Stimulated activated naive CD4-positive, alpha-beta T cell (primary cell): Measurements from ENCODE around the gene ETNK2.
"Not testable (repeated sequence)": the region's sequence is repeated elsewhere in the genome, so short reads cannot be mapped to it uniquely, and the experiment has no call there.

Experiments used
- DNase-seq, 6 experiments: peaks; one replicate each; lab custom pipeline; 2025; lab: John Stamatoyannopoulos, UW

The ETNK2 gene

GRCh38 chr1:204126386-204126785, 25.5 kb downstream of the ETNK2 start:
- DNase-seq: no peak

- DNase-seq: no peak
Measured at GRCh38 chr1:204125759-204126351, 26.0 kb downstream of the ETNK2 start.

GRCh38 chr1:204124639-204125038, 27.2 kb downstream of the ETNK2 start:
- DNase-seq: no peak

GRCh38 chr1:204123376-204123775, 28.5 kb downstream of the ETNK2 start:
- no peak for DNase-seq

GRCh38 chr1:204121840-204122555, 29.8 kb downstream of the ETNK2 start:
- DNase-seq: no peak

GRCh38 chr1:204116539-204116938, 35.3 kb downstream of the ETNK2 start:
- no peak for DNase-seq

DNA sequence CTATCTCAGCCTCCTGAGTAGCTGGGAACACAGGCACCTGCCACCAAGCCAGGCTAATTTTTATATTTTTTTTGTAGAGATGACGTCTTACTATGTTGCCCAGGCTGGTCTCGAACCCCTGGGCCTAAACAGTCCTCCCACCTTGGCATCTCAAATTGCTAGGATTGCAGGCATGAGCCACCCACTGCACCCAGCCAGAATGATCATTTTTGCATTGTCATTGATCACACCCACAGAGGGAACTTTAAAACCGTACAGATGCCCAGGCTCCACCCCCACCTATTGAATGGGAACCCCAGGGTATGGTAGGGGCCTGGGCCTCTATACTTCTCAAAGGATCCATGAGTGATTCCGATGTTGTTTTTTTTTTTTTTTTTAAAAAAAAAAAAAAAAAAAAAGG, 36.7 kb downstream of the ETNK2 start:
- DNase-seq: no peak

DNA sequence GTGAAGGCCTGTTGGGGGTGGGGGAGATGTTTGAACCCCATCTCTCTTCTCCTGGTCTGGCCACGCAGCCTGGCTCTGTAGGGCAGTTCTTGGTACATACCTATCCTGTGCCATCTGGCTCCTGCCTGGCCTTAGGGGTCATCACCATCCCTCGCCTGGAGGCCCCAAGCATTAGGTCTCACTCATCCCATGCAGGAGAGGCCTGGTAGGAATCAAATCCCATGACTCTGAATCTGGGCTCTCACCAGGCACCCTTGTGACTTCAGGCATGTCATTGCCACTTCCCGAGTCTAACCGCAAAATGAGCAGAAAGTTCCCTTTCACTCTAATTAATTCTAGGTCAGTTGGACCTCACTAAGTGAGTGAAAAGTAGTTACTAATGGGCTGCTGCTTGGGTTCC, 37.2 kb downstream of the ETNK2 start:
- no peak for DNase-seq

GRCh38 chr1:204113896-204114295, 37.9 kb downstream of the ETNK2 start:
- no peak for DNase-seq

- DNase-seq: no peak
Measured at GRCh38 chr1:204112876-204113730, 38.7 kb downstream of the ETNK2 start.

DNA sequence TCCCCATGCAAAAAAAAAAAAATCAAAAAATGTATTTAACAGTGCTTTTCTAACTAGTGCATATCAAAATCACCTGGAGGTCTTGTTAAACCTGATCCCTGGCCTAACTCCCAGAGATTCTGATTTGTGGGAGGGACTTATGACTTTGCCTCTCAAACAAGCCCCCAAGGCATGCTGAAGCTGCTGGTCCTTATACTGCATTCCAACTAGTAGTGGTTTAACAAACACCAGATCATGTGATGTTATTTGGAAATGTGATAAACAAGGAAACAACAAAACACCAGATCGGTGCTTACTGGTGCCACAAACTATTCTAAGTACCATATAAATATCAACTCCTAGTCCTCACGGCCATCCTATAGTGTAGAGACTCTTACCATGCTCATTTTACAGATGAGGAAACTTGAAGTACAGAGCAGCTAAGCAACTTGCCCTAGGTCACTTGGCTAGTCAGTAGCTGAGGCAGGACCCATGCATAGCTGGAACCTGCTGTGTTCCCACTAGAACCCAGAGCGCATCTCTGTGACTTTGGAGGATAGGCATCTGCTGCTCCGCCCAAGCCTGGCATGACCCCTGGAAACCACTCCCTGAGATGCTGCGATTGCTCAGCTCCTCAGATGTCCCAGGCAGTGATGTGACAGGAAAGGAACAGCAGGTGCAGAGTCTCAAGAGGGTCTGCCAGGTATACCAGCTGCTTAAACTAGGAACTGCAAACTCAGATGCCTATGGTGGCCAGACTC, 40.8 kb downstream of the ETNK2 start:
- DNase-seq: no peak

DNA sequence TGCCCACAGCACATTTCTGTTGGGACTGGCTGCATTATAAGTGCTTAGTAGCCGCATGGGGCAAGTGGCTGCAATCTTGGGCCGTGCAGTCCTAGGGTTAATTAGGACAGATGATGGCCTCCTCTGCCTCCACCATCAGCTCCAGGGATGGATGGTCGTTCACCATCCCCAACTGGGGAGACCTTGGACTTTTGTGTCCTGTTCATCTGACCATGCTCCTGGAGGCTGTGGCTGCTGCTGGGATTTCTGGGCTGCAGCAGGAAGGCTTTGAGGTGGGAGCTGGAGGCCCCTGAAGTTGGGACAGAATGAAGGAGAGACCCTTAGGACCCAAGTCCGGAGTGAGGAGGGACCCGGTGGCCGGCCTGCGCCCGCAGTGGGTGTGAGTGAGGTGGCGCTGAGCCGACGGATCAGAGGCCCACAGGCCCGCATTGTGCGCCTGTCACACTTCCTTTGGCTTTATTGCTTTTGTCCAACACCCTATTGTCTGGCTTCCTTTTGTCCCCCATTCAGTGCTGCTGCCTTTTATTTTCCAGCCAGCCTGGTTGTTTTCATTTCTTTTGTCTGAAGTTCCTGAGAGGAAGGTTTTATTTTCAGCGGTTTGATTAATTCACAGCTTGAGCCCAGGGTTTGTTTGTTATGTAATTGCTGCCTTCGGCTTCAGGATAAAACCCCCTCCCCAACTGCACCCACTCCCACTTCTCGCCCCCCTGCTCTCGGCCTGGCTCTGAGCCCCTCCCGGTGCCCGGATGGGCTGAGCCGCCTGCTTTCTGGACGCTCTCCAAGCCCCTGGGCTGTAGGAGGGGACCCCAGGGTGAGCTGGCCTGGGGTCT, 43.3 kb downstream of the ETNK2 start:
- no peak for DNase-seq

DNA sequence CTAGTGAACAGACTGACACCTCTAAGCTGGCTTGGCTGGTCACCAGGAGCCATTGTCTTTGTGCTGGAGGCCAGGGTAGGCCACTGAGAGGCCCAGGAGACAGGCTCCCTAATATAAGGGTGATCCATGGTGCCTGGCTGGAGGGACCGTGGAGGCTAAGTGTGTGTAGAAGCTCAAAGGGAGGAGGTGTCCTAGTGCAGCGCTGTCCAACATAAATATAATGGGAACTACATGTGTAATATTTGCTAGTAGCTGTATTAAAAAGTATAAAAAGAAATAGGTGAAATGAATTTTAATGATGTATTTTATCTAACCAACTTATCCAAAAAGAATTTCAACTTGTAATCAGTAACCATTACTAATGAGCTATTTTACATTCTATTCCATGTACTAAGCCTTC, 44.0 kb downstream of the ETNK2 start:
- DNase-seq: no peak

GRCh38 chr1:204106825-204107224, 45.0 kb downstream of the ETNK2 start:
- no peak for DNase-seq

DNA sequence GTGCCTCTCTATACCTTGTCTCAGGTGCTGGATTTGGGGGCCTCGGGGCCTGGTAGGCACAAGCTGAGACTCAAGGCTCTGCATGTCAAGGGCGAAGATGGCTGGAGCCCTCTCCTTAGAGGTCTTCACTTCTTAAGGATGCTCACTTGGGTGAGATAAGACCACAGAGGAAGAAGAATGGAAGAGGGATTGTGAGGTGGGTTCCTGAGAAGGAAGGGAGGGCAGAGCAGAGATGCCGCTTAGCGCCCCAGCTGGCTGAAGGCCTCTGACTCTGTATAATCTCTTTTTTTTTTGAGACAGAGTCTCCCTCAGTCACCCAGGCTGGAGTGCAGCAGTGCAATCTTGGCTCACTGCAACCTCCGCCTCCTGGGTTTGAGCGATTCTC, 46.7 kb downstream of the ETNK2 start:
- no peak for DNase-seq

- DNase-seq: no peak
Measured at GRCh38 chr1:204104331-204105130, 47.3 kb downstream of the ETNK2 start.

- no peak for DNase-seq
Measured at GRCh38 chr1:204103431-204103741, 48.5 kb downstream of the ETNK2 start.

GRCh38 chr1:204102739-204103430, 49.0 kb downstream of the ETNK2 start:
- DNase-seq: no peak

DNA sequence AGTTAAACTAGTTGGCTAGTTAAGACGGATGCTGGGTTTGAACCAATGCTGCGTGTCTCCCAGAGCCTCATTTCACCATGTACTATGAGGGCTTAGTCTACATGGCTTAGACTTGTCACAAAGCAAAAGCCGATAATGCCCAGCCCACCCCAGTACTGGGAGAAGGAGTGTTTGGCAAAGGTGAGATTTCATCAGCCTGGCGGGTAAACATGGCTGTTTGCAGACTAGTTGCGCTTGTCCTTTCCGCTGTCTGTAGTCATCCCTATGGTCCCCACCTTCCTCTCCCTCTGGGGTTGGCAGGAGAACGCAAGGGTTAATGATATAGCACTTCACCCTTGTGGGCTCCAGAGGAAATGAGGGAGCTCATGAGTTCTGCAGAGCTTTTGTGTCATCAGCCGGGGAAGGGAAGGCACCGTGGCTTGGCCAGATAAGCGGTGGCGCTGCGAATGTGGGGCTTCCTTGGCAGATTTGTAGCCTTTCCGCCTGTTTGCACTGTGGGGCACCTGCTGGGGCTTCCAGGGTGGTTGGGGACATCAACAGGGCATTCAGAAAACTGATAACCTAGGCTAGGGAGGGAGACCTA, 49.7 kb downstream of the ETNK2 start:
- DNase-seq: no peak

- DNase-seq: not testable (repeated sequence)
Measured at GRCh38 chr1:204099754-204100153, 52.1 kb downstream of the ETNK2 start.
